HepG2 (cell line): Measurements from ENCODE around the gene CDO1. TPM values are rescaled to one million over a fixed set of nuclear protein-coding genes. Genes with fewer than 3 reads are reported as not detected.
A peak's percentile ranks its signal among the peaks of the same experiment; 100 is the strongest.

Experiments
- AGO1 ChIP-seq: fragments of 200-400 bp; formaldehyde crosslinking; IDR thresholded peaks from 2 replicates; pipeline ENCODE4 v1.6.1; 2017; ENCODE audit warnings: mild to moderate bottlenecking, low read depth, low read length, moderate library complexity; ENCODE audit not compliant: poor library complexity, severe bottlenecking
- AHR ChIP-seq: IDR thresholded peaks from 2 replicates; pipeline ENCODE4 v1.6.1; 2018; ENCODE audit warnings: missing genetic modification reagents, missing compliant biosample characterization
- ATF6 ChIP-seq: sonication (generic); formaldehyde crosslinking; conservative IDR thresholded peaks from 2 replicates; pipeline ENCODE4 v1.4.0; 2020; ENCODE audit warnings: missing genetic modification reagents
- KLF6 ChIP-seq: IDR thresholded peaks from 2 replicates; pipeline ENCODE4 v1.8.0; 2016; ENCODE audit warnings: missing biosample characterization, missing genetic modification reagents
- LCORL ChIP-seq, 2 experiments: fragments of 450-650 bp in 1 of 2; sonication (generic) in 1 of 2; formaldehyde crosslinking in 1 of 2; IDR thresholded peaks; 2 replicates each; pipeline versions ENCODE4 v1.5.0 to v1.6.1; 2017 to 2020; ENCODE audit warnings: antibody characterized with exemption in 1 of 2, missing genetic modification reagents in 1 of 2
- MTA1 ChIP-seq: sonication (generic); formaldehyde crosslinking; IDR thresholded peaks from 2 replicates; pipeline ENCODE4 v1.4.0; 2020; ENCODE audit warnings: missing genetic modification reagents, mild to moderate bottlenecking, borderline replicate concordance
- MTF1 ChIP-seq: sonication (generic); formaldehyde crosslinking; IDR thresholded peaks from 2 replicates; pipeline ENCODE4 v1.5.0; 2020; ENCODE audit warnings: missing genetic modification reagents
- MYC ChIP-seq: sonication (generic); formaldehyde crosslinking; IDR thresholded peaks from 2 replicates; pipeline ENCODE4 v1.9.0; 2021; ENCODE audit warnings: missing genetic modification reagents, borderline replicate concordance
- RARG ChIP-seq: sonication (generic); formaldehyde crosslinking; IDR thresholded peaks from 2 replicates; pipeline ENCODE4 v1.4.0; 2020; ENCODE audit warnings: low read depth, mild to moderate bottlenecking, missing genetic modification reagents
- ZBTB42 ChIP-seq: sonication (generic); formaldehyde crosslinking; IDR thresholded peaks from 2 replicates; pipeline ENCODE4 v1.5.0; 2020; ENCODE audit warnings: mild to moderate bottlenecking, missing genetic modification reagents
- ZNF224 ChIP-seq: sonication (generic); formaldehyde crosslinking; IDR thresholded peaks from 2 replicates; pipeline ENCODE4 v1.5.0; 2020; ENCODE audit warnings: mild to moderate bottlenecking, missing genetic modification reagents
- ZNF335 ChIP-seq: sonication (generic); formaldehyde crosslinking; IDR thresholded peaks from 2 replicates; pipeline ENCODE4 v1.4.0; 2020; ENCODE audit warnings: missing genetic modification reagents
- ZNF605 ChIP-seq: sonication (generic); formaldehyde crosslinking; IDR thresholded peaks from 2 replicates; pipeline ENCODE4 v1.8.0; 2022; ENCODE audit warnings: mild to moderate bottlenecking, missing genetic modification reagents
- ZNF619 ChIP-seq: sonication (generic); formaldehyde crosslinking; IDR thresholded peaks from 2 replicates; pipeline ENCODE4 v1.4.0; 2020; ENCODE audit warnings: mild to moderate bottlenecking, missing genetic modification reagents
- ZNF780A ChIP-seq: sonication (generic); formaldehyde crosslinking; IDR thresholded peaks from 2 replicates; pipeline ENCODE4 v1.8.0; 2022; ENCODE audit warnings: mild to moderate bottlenecking, missing genetic modification reagents, moderate library complexity
- polyA plus RNA-seq, 8 experiments: library from polyadenylated mRNA; depleted of rRNA in 3 of 8; stranded (reverse) in 7 of 8; unstranded in 1 of 8; fragments of >200 nt; fragmentation: Illumina TruSeq in 4 of 8; extraction: Trizol in 4 of 8; gene quantifications; 2 replicates each; pipeline versions ENCODE4 v1.2.1 to v1.2.3, GENCODE V29; 2011 to 2016; ENCODE audit warnings: low read depth in 4 of 8, missing spikeins in 1 of 8, mixed read lengths in 1 of 8; ENCODE audit not compliant: insufficient read depth in 1 of 8
- total RNA-seq, 5 experiments: library from RNA; depleted of rRNA; stranded (reverse); fragments of >200 nt; fragmentation: Illumina TruSeq; extraction: Trizol; gene quantifications; 2 replicates each; pipeline ENCODE4 v1.2.3, GENCODE V29; 2016; ENCODE audit warnings: low read depth in 1 of 5
- TF ChIP-seq, protein P1 (sequence below): IDR thresholded peaks from 2 replicates; pipeline ENCODE4 v1.6.1; 2016; ENCODE audit warnings: mild to moderate bottlenecking
- TF ChIP-seq, protein P2 (sequence below): sonication (generic); formaldehyde crosslinking; IDR thresholded peaks from one replicate; pipeline ENCODE4 v1.5.1; 2020; ENCODE audit warnings: mild to moderate bottlenecking, missing genetic modification reagents; ENCODE audit errors: not compliant biosample characterization

CDO1 gene
- total and polyA plus RNA-seq, 2 of the 13 experiments (the other 11 are each of a cell fraction or from before 2014, with no cell fraction given): 3.2 to 4.4 TPM

DNA sequence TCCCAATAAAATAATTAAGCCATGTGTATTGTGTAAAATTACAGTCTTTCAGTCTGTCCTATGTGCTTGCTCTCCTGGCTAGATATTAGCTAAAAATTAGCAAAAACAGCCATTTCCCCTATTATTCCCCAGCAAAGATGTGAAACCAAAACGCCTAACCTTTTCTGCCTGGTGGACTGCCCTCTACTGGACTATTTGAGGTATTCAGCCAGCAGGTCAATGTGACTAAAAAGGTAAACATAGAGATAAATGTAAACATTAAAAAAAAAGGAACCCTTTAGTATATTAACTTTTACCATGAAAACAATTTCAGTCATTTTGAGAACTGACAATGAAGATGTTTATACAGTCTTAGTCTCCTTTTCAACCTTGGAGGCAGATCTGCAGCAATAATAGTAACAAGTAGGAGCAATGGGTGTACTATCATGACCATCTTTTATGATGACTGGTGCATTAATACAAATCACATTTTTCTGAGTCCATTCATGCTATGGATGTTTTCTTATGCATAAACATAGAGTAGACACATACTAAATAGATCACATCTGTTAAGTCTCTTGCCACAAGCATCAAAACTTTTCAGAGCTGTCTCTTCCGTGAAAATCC is 14.8 kb upstream of the CDO1 start (continued):
- TF ChIP-seq MTF1 (CRISPR knock-in tag): no peak
- TF ChIP-seq, protein P1, sequence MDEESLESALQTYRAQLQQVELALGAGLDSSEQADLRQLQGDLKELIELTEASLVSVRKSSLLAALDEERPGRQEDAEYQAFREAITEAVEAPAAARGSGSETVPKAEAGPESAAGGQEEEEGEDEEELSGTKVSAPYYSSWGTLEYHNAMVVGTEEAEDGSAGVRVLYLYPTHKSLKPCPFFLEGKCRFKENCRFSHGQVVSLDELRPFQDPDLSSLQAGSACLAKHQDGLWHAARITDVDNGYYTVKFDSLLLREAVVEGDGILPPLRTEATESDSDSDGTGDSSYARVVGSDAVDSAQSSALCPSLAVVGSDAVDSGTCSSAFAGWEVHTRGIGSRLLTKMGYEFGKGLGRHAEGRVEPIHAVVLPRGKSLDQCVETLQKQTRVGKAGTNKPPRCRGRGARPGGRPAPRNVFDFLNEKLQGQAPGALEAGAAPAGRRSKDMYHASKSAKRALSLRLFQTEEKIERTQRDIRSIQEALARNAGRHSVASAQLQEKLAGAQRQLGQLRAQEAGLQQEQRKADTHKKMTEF (CRISPR knock-in tag): 0 out of 2 replicates have a peak, but pooled peaks have one; percentile 19
- TF ChIP-seq RARG (CRISPR knock-in tag): no peak
- TF ChIP-seq KLF6: no peak
- TF ChIP-seq, protein P2, sequence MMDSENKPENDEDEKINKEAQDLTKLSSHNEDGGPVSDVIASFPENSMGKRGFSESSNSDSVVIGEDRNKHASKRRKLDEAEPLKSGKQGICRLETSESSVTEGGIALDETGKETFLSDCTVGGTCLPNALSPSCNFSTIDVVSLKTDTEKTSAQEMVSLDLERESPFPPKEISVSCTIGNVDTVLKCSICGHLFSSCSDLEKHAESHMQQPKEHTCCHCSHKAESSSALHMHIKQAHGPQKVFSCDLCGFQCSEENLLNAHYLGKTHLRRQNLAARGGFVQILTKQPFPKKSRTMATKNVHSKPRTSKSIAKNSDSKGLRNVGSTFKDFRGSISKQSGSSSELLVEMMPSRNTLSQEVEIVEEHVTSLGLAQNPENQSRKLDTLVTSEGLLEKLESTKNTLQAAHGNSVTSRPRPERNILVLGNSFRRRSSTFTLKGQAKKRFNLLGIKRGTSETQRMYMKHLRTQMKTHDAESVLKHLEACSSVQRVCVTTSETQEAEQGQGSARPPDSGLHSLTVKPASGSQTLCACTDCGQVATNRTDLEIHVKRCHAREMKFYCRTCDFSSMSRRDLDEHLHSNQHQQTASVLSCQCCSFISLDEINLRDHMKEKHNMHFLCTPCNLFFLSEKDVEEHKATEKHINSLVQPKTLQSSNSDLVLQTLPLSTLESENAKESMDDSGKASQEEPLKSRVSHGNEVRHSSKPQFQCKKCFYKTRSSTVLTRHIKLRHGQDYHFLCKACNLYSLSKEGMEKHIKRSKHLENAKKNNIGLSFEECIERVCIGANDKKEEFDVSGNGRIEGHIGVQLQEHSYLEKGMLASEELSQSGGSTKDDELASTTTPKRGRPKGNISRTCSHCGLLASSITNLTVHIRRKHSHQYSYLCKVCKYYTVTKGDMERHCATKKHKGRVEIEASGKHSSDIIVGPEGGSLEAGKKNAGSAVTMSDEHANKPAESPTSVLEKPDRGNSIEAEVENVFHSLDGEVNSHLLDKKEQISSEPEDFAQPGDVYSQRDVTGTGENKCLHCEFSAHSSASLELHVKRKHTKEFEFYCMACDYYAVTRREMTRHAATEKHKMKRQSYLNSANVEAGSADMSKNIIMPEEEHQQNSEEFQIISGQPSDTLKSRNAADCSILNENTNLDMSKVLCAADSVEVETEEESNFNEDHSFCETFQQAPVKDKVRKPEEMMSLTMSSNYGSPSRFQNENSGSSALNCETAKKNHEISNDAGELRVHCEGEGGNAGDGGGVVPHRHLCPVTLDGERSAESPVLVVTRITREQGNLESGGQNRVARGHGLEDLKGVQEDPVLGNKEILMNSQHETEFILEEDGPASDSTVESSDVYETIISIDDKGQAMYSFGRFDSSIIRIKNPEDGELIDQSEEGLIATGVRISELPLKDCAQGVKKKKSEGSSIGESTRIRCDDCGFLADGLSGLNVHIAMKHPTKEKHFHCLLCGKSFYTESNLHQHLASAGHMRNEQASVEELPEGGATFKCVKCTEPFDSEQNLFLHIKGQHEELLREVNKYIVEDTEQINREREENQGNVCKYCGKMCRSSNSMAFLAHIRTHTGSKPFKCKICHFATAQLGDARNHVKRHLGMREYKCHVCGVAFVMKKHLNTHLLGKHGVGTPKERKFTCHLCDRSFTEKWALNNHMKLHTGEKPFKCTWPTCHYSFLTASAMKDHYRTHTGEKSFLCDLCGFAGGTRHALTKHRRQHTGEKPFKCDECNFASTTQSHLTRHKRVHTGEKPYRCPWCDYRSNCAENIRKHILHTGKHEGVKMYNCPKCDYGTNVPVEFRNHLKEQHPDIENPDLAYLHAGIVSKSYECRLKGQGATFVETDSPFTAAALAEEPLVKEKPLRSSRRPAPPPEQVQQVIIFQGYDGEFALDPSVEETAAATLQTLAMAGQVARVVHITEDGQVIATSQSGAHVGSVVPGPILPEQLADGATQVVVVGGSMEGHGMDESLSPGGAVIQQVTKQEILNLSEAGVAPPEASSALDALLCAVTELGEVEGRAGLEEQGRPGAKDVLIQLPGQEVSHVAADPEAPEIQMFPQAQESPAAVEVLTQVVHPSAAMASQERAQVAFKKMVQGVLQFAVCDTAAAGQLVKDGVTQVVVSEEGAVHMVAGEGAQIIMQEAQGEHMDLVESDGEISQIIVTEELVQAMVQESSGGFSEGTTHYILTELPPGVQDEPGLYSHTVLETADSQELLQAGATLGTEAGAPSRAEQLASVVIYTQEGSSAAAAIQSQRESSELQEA (CRISPR knock-in tag): no peak
- no peak for TF ChIP-seq LCORL (IDR thresholded peaks at IDR 0.05)
- TF ChIP-seq LCORL (CRISPR knock-in tag; IDR thresholded peaks at IDR 0.05): no peak
- TF ChIP-seq AHR: no peak
- TF ChIP-seq ZNF619: no peak
- TF ChIP-seq ZNF335: no peak
- no peak for TF ChIP-seq MYC (CRISPR knock-in tag)
- TF ChIP-seq ATF6: no peak
- no peak for TF ChIP-seq ZNF224 (CRISPR knock-in tag)
- no peak for TF ChIP-seq ZNF605 (CRISPR knock-in tag)
- TF ChIP-seq MTA1 (CRISPR knock-in tag): no peak
- TF ChIP-seq ZBTB42: no peak
- no peak for TF ChIP-seq AGO1
- no peak for TF ChIP-seq ZNF780A (CRISPR knock-in tag)
